Esophagus squamous epithelium (tissue), 5 donors: ENCODE results near the gene SGMS1. TPM values are rescaled to one million over a fixed set of nuclear protein-coding genes. Genes with fewer than 3 reads are reported as not detected.
"Not testable (repeated sequence)": the region's sequence is repeated elsewhere in the genome, so short reads cannot be mapped to it uniquely, and the experiment has no call there.

ENCODE experiments used
- DNase-seq: peaks from one replicate; lab custom pipeline; 2025; lab: John Stamatoyannopoulos, UW
- H3K27ac ChIP-seq, 4 donors: fragments of 200-600 bp; sonication (generic); one replicate each; pipeline ENCODE4 v1.5.1; 2016 to 2019; ENCODE audit warnings: mild to moderate bottlenecking in 1 of 4
- H3K27me3 ChIP-seq, 4 donors: fragments of 200-600 bp; sonication (generic); 1 replicate in 3 of 4; 2 replicates in 1 of 4; pipeline versions ENCODE4 v1.5.1 to v1.6.0; 2017 to 2021; ENCODE audit warnings: antibody characterized with exemption in 1 of 4
- H3K36me3 ChIP-seq, 3 donors: fragments of 200-600 bp; sonication (generic); one replicate each; pipeline ENCODE4 v1.5.1; 2016 to 2019
- H3K4me1 ChIP-seq, 3 donors: fragments of 200-600 bp; sonication (generic); one replicate each; pipeline ENCODE4 v1.5.1; 2017 to 2019
- H3K4me3 ChIP-seq, 4 donors: fragments of 200-600 bp; sonication (generic); 1 replicate in 3 of 4; 2 replicates in 1 of 4; pipeline ENCODE4 v1.5.1; 2016 to 2019; ENCODE audit warnings: mild to moderate bottlenecking in 2 of 4, moderate library complexity in 1 of 4
- H3K9me3 ChIP-seq, 3 donors: fragments of 200-600 bp; sonication (generic); one replicate each; pipeline ENCODE4 v1.5.1; 2016 to 2019
- POLR2A ChIP-seq, 4 donors: fragments of 450-650 bp; IDR thresholded peaks; one replicate each; pipeline ENCODE4 v1.6.1; 2017; ENCODE audit warnings: antibody characterized with exemption in 4 of 4, mild to moderate bottlenecking in 4 of 4, moderate library complexity in 3 of 4
- WGBS, 2 donors: methylation state at CpG; one replicate each; pipeline ENCODE4 v1.1.5; 2018; 5-methylcytosine and 5-hydroxymethylcytosine counted together
- intact Hi-C: fragments of 100-400 bp; cut with DNase I; formaldehyde crosslinking; loops from one replicate; pipeline ENCODE4 v1.15.0; 2022
- total RNA-seq, 4 donors: library from RNA; depleted of rRNA; stranded (reverse); fragments of >200 nt; gene quantifications; one replicate each; pipeline ENCODE4 v1.1.0, GENCODE V29; 2016
- TF ChIP-seq, protein P1 (sequence below), 6 experiments: fragments of 450-650 bp in 4 of 6; fragments of 200-600 bp in 2 of 6; sonication (generic) in 2 of 6; IDR thresholded peaks; one replicate each; pipeline ENCODE4 v1.5.1; 2016 to 2019; ENCODE audit warnings: antibody characterized with exemption in 6 of 6, mild to moderate bottlenecking in 4 of 6, moderate library complexity in 4 of 6
- donor health status: DM: yes; HTN: yes; CAD: no.

Gene SGMS1
- total RNA-seq, 4 donors from 2014 or later = 39.4 to 64.1 (median 54.9) TPM

DNA sequence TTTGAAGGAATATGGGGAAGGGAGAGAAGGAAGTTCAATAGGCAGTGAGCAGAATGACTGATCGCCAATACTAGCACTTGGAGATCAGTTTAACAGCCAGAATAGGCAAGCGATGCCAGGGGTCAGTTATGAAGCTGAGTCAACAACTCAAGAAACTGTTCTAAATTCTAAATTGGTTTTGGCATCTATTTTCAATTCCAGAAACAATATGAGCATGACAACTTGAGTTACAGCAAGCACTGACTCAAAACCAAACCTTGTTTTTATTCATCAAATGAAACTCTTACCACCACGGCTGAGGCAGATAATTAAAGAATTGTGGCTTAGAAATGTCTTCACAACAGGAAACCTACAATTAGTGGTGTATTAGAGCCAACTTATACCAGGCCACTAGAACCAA is 192.0 kb downstream of the SGMS1 start:
- H3K27me3 ChIP-seq = no peaks in the 10 kb centered on the region
- 41 to 60% methylated on average over 3 of the region's 3 CpGs for WGBS, 2 donors
- no peaks in the 10 kb centered on the region for H3K9me3 ChIP-seq
- intact Hi-C loops = no loop called here
- DNase-seq = no peak
- H3K4me1 ChIP-seq = peaks cover 0 to 11% (median 0%) of the 10 kb centered on the region in 3 donors
- H3K36me3 ChIP-seq = no peaks in the 10 kb centered on the region
- H3K27ac ChIP-seq = peak overlapping the region in 3 of 4 donors; percentile 35 to 58 (median 47)
- no peak for TF ChIP-seq POLR2A (IDR thresholded peaks at IDR 0.05)
- TF ChIP-seq, protein P1, sequence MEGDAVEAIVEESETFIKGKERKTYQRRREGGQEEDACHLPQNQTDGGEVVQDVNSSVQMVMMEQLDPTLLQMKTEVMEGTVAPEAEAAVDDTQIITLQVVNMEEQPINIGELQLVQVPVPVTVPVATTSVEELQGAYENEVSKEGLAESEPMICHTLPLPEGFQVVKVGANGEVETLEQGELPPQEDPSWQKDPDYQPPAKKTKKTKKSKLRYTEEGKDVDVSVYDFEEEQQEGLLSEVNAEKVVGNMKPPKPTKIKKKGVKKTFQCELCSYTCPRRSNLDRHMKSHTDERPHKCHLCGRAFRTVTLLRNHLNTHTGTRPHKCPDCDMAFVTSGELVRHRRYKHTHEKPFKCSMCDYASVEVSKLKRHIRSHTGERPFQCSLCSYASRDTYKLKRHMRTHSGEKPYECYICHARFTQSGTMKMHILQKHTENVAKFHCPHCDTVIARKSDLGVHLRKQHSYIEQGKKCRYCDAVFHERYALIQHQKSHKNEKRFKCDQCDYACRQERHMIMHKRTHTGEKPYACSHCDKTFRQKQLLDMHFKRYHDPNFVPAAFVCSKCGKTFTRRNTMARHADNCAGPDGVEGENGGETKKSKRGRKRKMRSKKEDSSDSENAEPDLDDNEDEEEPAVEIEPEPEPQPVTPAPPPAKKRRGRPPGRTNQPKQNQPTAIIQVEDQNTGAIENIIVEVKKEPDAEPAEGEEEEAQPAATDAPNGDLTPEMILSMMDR (IDR thresholded peaks at IDR 0.05) = no peak
- H3K4me3 ChIP-seq = peak overlapping the region in 1 of 4 donors; percentile 26

DNA sequence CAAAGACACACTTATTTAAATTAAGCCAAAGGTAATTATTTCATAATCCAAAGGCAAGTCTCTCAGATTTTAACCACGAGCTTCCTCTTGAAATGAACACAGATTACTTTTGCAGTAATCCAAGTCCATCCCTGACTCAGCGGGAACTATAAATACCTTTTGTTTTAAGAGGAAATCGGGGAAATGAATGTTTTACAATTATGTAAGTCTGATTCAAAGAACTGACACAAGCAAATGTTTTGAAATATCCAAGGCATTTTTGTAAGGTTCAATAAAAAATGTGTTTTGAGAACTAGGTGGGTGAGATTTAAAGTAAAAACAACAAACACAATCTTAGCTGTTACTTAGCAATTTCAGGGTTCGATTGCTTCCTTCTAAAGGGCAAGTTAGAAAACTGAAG is 192.6 kb downstream of the SGMS1 start:
- no peaks in the 10 kb centered on the region for H3K9me3 ChIP-seq
- intact Hi-C loops = no loop called here
- peaks cover 0 to 11% (median 0%) of the 10 kb centered on the region in 3 donors for H3K4me1 ChIP-seq
- no peak for DNase-seq
- 19 to 38% methylated on average over 4 of the region's 4 CpGs for WGBS, 2 donors
- peak overlapping the region in 1 of 4 donors; percentile 26 for H3K4me3 ChIP-seq
- TF ChIP-seq POLR2A (IDR thresholded peaks at IDR 0.05) = no peak
- TF ChIP-seq, protein P1 (IDR thresholded peaks at IDR 0.05) = no peak
- H3K27ac ChIP-seq = peak overlapping the region in 3 of 4 donors; percentile 35 to 58 (median 47)
- no peaks in the 10 kb centered on the region for H3K27me3 ChIP-seq
- no peaks in the 10 kb centered on the region for H3K36me3 ChIP-seq

DNA sequence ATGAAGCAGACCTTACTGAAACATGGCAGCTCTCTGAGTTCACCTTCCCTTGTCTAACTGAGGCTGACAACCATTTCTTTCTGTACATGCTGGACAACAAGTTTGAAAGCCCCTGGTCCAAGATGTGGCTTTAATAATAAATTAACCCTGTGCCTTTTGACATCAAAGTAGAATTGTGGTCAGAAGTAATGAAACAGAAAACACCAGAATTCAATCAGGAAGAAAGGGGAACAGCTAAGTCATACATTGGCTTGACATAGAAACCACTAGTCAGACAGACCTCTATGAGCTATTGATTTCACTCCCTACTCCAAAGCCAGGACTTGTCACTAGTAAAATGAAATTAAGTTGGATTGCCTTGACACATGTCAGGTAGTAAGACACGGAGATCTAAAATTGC is 197.3 kb downstream of the SGMS1 start:
- intact Hi-C loops = loop anchor here (10.0 kb wide), 1 partner anchor 198 kb away; the partner anchor contains the start of gene SGMS1
- H3K4me3 ChIP-seq = no peak overlapping the region
- no peaks in the 10 kb centered on the region for H3K9me3 ChIP-seq
- no peaks in the 10 kb centered on the region for H3K36me3 ChIP-seq
- DNase-seq = no peak
- H3K4me1 ChIP-seq = peaks cover 0 to 18% (median 5%) of the 10 kb centered on the region in 3 donors
- H3K27ac ChIP-seq = no peak overlapping the region
- WGBS, 2 donors = 80 to 88% methylated on average over 1 of the region's 1 CpG
- H3K27me3 ChIP-seq = no peaks in the 10 kb centered on the region
- TF ChIP-seq, protein P1 (IDR thresholded peaks at IDR 0.05) = no peak
- no peak for TF ChIP-seq POLR2A (IDR thresholded peaks at IDR 0.05)

DNA sequence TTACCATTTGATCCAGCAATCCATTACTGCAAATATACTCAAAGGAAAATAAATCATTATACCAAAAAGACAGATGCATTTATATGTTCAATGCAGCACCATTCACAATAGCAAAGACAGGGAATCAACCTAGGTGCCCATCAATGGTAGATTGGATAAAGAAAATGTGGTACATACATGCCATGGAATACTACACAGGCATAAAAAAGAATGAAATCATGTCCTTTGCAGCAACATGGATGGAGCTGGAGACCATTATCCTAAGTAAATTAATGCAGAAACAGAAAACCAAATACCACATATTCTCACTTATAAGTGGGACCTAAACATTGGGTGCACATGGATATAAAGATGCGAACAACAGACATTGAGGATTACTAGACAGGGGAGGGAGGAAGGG is 198.5 kb downstream of the SGMS1 start:
- H3K4me1 ChIP-seq = peaks cover 0 to 17% (median 5%) of the 10 kb centered on the region in 3 donors
- not testable (repeated sequence) for H3K4me3 ChIP-seq, H3K27me3 ChIP-seq, H3K27ac ChIP-seq, H3K9me3 ChIP-seq, DNase-seq, H3K36me3 ChIP-seq
- WGBS, 2 donors = 95 to 100% methylated on average over 1 of the region's 1 CpG
- intact Hi-C loops = loop anchor here (10.0 kb wide), 1 partner anchor 200 kb away; the partner anchor contains the start of gene SGMS1

DNA sequence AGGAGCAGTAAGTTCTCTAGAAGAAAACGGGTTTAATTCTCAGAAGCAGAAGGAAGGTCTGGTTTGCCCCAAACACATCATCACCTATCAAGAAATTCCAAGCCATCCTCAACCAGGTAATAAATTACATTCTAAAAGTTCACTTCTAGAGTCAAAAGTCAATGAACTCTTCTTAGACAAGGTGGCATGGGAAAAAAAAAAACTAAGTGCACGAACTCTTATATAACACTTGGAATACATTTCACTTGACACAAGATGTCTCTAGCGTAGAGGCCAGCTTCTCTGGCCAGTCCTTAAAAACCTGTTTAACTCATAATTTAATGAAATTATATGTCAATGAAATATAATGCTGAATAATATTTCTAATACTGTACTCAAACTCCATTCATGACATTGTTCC is 200.3 kb downstream of the SGMS1 start:
- H3K4me1 ChIP-seq = peaks cover 0 to 26% (median 5%) of the 10 kb centered on the region in 3 donors
- H3K27ac ChIP-seq = no peak overlapping the region
- WGBS, 2 donors = 90 to 100% methylated on average over 3 of the region's 3 CpGs
- DNase-seq = no peak
- H3K36me3 ChIP-seq = no peaks in the 10 kb centered on the region
- H3K9me3 ChIP-seq = no peaks in the 10 kb centered on the region
- no peak overlapping the region for H3K4me3 ChIP-seq
- intact Hi-C loops = loop anchor here (10.0 kb wide), 1 partner anchor 201 kb away; the partner anchor contains the start of gene SGMS1
- TF ChIP-seq, protein P1 (IDR thresholded peaks at IDR 0.05) = no peak
- TF ChIP-seq POLR2A (IDR thresholded peaks at IDR 0.05) = no peak
- no peaks in the 10 kb centered on the region for H3K27me3 ChIP-seq
